Amniotic epithelial cell (primary cell): Measurements from ENCODE around the gene B3GNT8.
"Not testable (repeated sequence)": the region's sequence is repeated elsewhere in the genome, so short reads cannot be mapped to it uniquely, and the experiment has no call there.

Experiments used
- DNase-seq: peaks from one replicate; pipeline ENCODE4 v3.0.0-alpha.2; 2010; ENCODE audit warnings: low read depth

Gene B3GNT8

GRCh38 chr19:41413947-41414346 is 13.2 kb downstream of the B3GNT8 start:
- no peak for DNase-seq

GRCh38 chr19:41412953-41413352 is 14.2 kb downstream of the B3GNT8 start:
- no peak for DNase-seq

- DNase-seq, result no peak
These were observed 15.3 kb downstream of the B3GNT8 start for GRCh38 chr19:41411968-41412265.

GRCh38 chr19:41411100-41411967 is 15.8 kb downstream of the B3GNT8 start:
- no peak for DNase-seq

GRCh38 chr19:41410336-41411054 is 16.7 kb downstream of the B3GNT8 start:
- no peak for DNase-seq

- peak; percentile 59 for DNase-seq
These were observed 17.9 kb downstream of the B3GNT8 start for GRCh38 chr19:41409288-41409687.

GRCh38 chr19:41408846-41409245 is 18.3 kb downstream of the B3GNT8 start:
- not testable (repeated sequence) for DNase-seq

- DNase-seq, result peak; percentile 19
These were observed 18.9 kb downstream of the B3GNT8 start for GRCh38 chr19:41408256-41408655.

- DNase-seq, result peak; percentile 95
These were observed 19.9 kb downstream of the B3GNT8 start for GRCh38 chr19:41407271-41407670.

- no peak for DNase-seq
These were observed 21.4 kb downstream of the B3GNT8 start for GRCh38 chr19:41405776-41406175.

- DNase-seq, result no peak
These were observed 23.8 kb downstream of the B3GNT8 start for GRCh38 chr19:41403181-41403970.

GRCh38 chr19:41402010-41402409 is 25.2 kb downstream of the B3GNT8 start:
- no peak for DNase-seq

- no peak for DNase-seq
These were observed 25.7 kb downstream of the B3GNT8 start for GRCh38 chr19:41401483-41401882.

- no peak for DNase-seq
These were observed 27.6 kb downstream of the B3GNT8 start for GRCh38 chr19:41399525-41399924.

GRCh38 chr19:41399091-41399490 is 28.1 kb downstream of the B3GNT8 start:
- no peak for DNase-seq

GRCh38 chr19:41398598-41398997 is 28.6 kb downstream of the B3GNT8 start:
- DNase-seq, result no peak

GRCh38 chr19:41398050-41398418 is 29.1 kb downstream of the B3GNT8 start:
- no peak for DNase-seq

GRCh38 chr19:41397086-41398049 is 29.8 kb downstream of the B3GNT8 start, which contains the start of the genes BCKDHA and EXOSC5:
Gene BCKDHA (plus strand): TSS chr19:41397818. CDS start chr19:41397828, 10 bp downstream.
Gene EXOSC5 (minus strand): TSS chr19:41397359. CDS start chr19:41397328, 31 bp downstream.
- peak; percentile 99 for DNase-seq

GRCh38 chr19:41395355-41395754 is 31.8 kb downstream of the B3GNT8 start:
- no peak for DNase-seq

- DNase-seq, result no peak
These were observed 34.4 kb downstream of the B3GNT8 start for GRCh38 chr19:41392775-41393174.

GRCh38 chr19:41391618-41392017 is 35.6 kb downstream of the B3GNT8 start:
- no peak for DNase-seq
